HG03342 (cell line): ENCODE results near the gene EXT2.
A peak's percentile ranks its signal among the peaks of the same experiment; 100 is the strongest.

ENCODE experiments used
- ATAC-seq: cut with Tn5 transposase; IDR thresholded peaks from one replicate; pipeline ENCODE4 v1.9.1; 2021; ENCODE audit warnings: mild to moderate bottlenecking, moderate library complexity; ENCODE audit not compliant: unreplicated experiment

The EXT2 gene

DNA sequence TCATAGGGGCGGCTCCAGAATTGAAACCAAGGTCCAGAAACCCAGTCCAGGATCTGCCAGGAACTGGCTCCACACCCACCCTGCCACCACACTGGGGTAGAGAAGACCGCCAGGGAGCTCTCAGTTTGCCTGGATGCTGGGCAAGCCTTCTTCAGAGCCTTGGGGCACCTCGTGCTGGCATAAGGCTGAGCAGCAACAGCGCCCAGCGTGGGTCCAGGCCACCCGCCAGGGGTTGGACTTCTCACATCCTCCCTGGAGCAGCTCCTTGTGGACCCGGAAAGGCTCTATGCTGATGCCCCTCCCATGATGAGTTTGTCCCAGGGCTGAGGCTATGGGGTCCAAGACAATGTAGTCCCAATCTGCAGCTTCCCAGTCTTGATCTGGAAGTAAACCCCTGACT is 184.8 kb downstream of the EXT2 start:
- no peak for ATAC-seq

DNA sequence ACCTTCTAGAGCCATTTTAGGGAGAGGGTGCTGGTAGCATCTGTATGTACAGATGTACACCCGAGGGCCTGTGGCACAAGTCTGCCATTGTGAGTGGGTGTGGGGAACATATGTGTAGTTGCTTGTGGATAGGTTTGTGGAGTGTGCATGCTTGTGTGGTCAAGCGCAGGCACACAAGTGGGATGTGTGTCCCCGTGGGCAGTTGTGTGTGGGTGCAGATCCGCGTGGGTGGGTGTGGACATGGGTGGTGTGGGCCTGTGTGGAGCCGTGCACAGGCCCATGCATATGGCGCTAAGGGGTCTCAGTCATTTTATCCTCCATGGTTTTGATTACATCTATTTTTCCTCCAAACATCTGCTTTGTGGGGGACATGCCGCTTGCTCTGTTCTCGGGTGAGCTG is 185.7 kb downstream of the EXT2 start:
- ATAC-seq: no peak

- no peak for ATAC-seq
Observed at GRCh38 chr11:44282620-44283019, 187.1 kb downstream of the EXT2 start.

- no peak for ATAC-seq
Observed at GRCh38 chr11:44285756-44286155, 190.3 kb downstream of the EXT2 start.

DNA sequence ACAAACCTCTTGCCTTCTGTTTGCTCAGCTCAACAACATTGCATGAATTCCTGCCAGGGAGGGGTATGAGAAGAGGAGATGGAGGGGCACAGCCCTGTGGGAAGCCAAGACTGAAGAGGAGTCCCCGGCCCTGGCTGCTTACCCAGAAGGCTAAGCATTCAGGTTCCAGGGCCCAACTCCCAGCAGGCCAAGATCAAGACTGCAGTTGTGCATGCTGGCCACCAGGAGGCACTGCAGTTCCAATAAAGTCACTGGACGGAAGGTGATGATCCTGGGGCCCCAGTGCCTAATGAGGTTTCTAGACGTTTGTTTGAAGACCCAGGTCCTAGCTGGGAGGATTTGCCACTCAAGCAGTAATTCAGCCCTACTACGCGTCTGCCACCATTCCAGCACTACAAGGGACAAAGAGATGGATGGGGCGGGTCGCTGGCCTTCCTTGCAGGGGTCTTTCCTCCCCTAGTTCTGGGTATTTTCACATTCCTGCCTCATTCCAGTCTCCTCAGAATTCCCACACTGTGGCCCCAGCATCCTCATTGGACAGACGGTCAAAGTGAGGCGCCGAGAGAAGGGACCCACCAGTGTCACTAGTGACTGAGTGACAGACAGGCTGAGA is 190.9 kb downstream of the EXT2 start:
- peak; percentile 70 for ATAC-seq

GRCh38 chr11:44286911-44287310 is 191.4 kb downstream of the EXT2 start:
- ATAC-seq: no peak

DNA sequence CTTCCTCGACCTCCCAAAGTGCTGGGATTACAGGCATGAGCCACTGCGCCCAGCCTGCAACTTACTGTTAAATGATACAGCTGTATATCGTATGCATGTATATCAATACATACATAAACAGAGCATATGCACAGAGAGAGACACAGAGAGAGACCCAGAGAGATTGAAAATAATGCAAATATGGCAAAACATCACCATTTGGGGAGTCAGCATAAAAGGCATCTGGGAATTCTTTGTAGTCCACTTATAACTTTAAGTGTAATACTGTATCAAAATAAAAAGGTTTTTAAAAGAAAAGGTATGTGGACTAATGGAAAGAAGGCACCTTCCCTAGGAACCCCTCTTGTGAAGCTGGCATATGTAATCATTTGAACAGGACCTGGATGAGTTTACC is 192.7 kb downstream of the EXT2 start:
- no peak for ATAC-seq

GRCh38 chr11:44290208-44290607 is 194.7 kb downstream of the EXT2 start:
- no peak for ATAC-seq
